T-helper 1 cell (primary cell): Measurements from ENCODE around the gene RTP2.

Source experiments
- DNase-seq, 5 donors: peaks; one replicate each; pipeline ENCODE4 v3.0.0-alpha.2; 2012 to 2020
- total RNA-seq, 4 donors: gene quantifications; one replicate each; lab custom pipeline; 2026; lab: John Stamatoyannopoulos, UW

The RTP2 gene
- total RNA-seq: 0 reads per million in 4 donors

GRCh38 chr3:187702507-187703033, at the start of gene RTP2:
RTP2 (minus strand) TSS chr3:187702557; CDS start chr3:187702128, 429 bp downstream.
- DNase-seq: no peak

- no peak for DNase-seq
Measured at GRCh38 chr3:187750513-187751123, 48.3 kb upstream of the RTP2 start.

- DNase-seq: peak in 1 of 5 donors; percentile 38
Measured at GRCh38 chr3:187750006-187750512, 47.7 kb upstream of the RTP2 start.

- peak; percentile 59 to 88 (median 73) for DNase-seq
Measured at GRCh38 chr3:187748050-187748481, 45.7 kb upstream of the RTP2 start.

- no peak for DNase-seq
Measured at GRCh38 chr3:187747506-187747905, 45.1 kb upstream of the RTP2 start.

- DNase-seq: peak in 1 of 5 donors; percentile 63
Measured at GRCh38 chr3:187746442-187747281, 44.3 kb upstream of the RTP2 start.

- DNase-seq: no peak
Measured at GRCh38 chr3:187746059-187746441, 43.7 kb upstream of the RTP2 start.

GRCh38 chr3:187745201-187746058, 43.1 kb upstream of the RTP2 start, which contains the start of gene BCL6:
BCL6 (minus strand) TSS chr3:187745468; CDS start chr3:187733693, 11,775 bp downstream.
- peak; percentile 71 to 96 (median 81) for DNase-seq

GRCh38 chr3:187744169-187745151, 42.1 kb upstream of the RTP2 start:
- peak in 3 of 5 donors; percentile 41 to 74 (median 51) for DNase-seq

GRCh38 chr3:187743195-187744141, 41.1 kb upstream of the RTP2 start:
- DNase-seq: peak in 2 of 5 donors; percentile 32 to 69

GRCh38 chr3:187742351-187743171, 40.2 kb upstream of the RTP2 start:
- DNase-seq: peak in 1 of 5 donors; percentile 53

GRCh38 chr3:187741403-187742350, 39.3 kb upstream of the RTP2 start:
- DNase-seq: peak in 4 of 5 donors; percentile 53 to 85 (median 60)

- peak in 4 of 5 donors; percentile 51 to 70 (median 56) for DNase-seq
Measured at GRCh38 chr3:187740421-187741399, 38.4 kb upstream of the RTP2 start.

GRCh38 chr3:187739561-187740332, 37.4 kb upstream of the RTP2 start:
- peak; percentile 54 to 84 (median 67) for DNase-seq

- no peak for DNase-seq
Measured at GRCh38 chr3:187739094-187739560, 36.8 kb upstream of the RTP2 start.
